Progenitor cell of endocrine pancreas (in vitro differentiated cells): Measurements from ENCODE around the gene MOB3B. TPM values are rescaled to one million over a fixed set of nuclear protein-coding genes. Genes with fewer than 3 reads are reported as not detected.

Source experiments
- DNase-seq: peaks from one replicate; pipeline ENCODE4 v3.0.0; 2021; ENCODE audit warnings: low spot score; ENCODE audit not compliant: unreplicated experiment
- H3K27ac Mint-ChIP-seq: 2 replicates; pipeline ENCODE4 v1.8.0; 2021; ENCODE audit warnings: mild to moderate bottlenecking, moderate library complexity, mixed read lengths
- H3K27me3 Mint-ChIP-seq: 2 replicates; pipeline ENCODE4 v1.8.0; 2021; ENCODE audit warnings: mixed read lengths
- H3K36me3 Mint-ChIP-seq: 2 replicates; pipeline ENCODE4 v1.8.0; 2022; ENCODE audit warnings: mixed read lengths; ENCODE audit not compliant: insufficient read depth
- H3K4me1 Mint-ChIP-seq: 2 replicates; pipeline ENCODE4 v1.8.0; 2021; ENCODE audit warnings: low read depth, mixed read lengths
- H3K4me3 Mint-ChIP-seq: 2 replicates; pipeline ENCODE4 v1.8.0; 2021; ENCODE audit warnings: low read depth, mild to moderate bottlenecking, moderate library complexity, mixed read lengths
- H3K9me3 Mint-ChIP-seq: 2 replicates; pipeline ENCODE4 v1.8.0; 2021; ENCODE audit warnings: low read depth, mixed read lengths
- CTCF ChIP-seq: fragments of 200-600 bp; sonication (generic); IDR thresholded peaks from one replicate; pipeline ENCODE4 v1.5.0; 2021; ENCODE audit warnings: antibody characterized with exemption, mild to moderate bottlenecking; ENCODE audit not compliant: unreplicated experiment
- total RNA-seq: library from RNA; stranded (reverse); gene quantifications from 2 replicates; pipeline ENCODE4 v1.2.1, GENCODE V29; 2021

MOB3B gene
- total RNA-seq, 1 donor from 2014 or later, result 15.4 TPM

GRCh38 chr9:27276193-27277030, 253.2 kb downstream of the MOB3B start:
- no peaks in the 10 kb centered on the region for H3K27me3 Mint-ChIP-seq
- no peak for DNase-seq
- H3K27ac Mint-ChIP-seq, result no peak overlapping the region
- H3K4me1 Mint-ChIP-seq, result peaks cover 5% of the 10 kb centered on the region
- no peaks in the 10 kb centered on the region for H3K9me3 Mint-ChIP-seq
- TF ChIP-seq CTCF, result peak; percentile 87
- no peak overlapping the region for H3K4me3 Mint-ChIP-seq
- no peaks in the 10 kb centered on the region for H3K36me3 Mint-ChIP-seq

Other genes with a start within 250 kb of the MOB3B start
- gene EQTN, start 232.7 kb downstream of the MOB3B start, total RNA-seq, result 1.1 and 1.4 TPM in 2 replicates
- gene IFNK, start 5.5 kb downstream of the MOB3B start, total RNA-seq, result not detected in 2 replicates
- 18.6 and 23.4 TPM in 2 replicates for gene C9orf72, start 43.7 kb upstream of the MOB3B start, total RNA-seq